Measurements from ENCODE around the gene ACTR3. TPM values are rescaled to one million over a fixed set of nuclear protein-coding genes. Genes with fewer than 3 reads are reported as not detected.

Gene ACTR3
- total RNA-seq, 4 donors from 2014 or later, result 83.9 to 126 (median 102) TPM

Small RNA genes lying within 50 kb of the gene (small RNA-seq; reads per million reads assigned to genes)
- not detected for gene RF00012

Other genes with a start within 250 kb of the ACTR3 start
- gene SLC35F5, start 133.4 kb upstream of the ACTR3 start, total RNA-seq, result 100 to 1,000 TPM; 152 to 320 (median 177) TPM

Data from thyroid gland (tissue), 4 donors.